Neural crest cell (in vitro differentiated cells): ENCODE measurements around the gene KCTD10. TPM values are rescaled to one million over a fixed set of nuclear protein-coding genes. Genes with fewer than 3 reads are reported as not detected.
"Not testable (repeated sequence)": the region's sequence is repeated elsewhere in the genome, so short reads cannot be mapped to it uniquely, and the experiment has no call there.

Experiments used
- DNase-seq: peaks from one replicate; pipeline ENCODE4 v3.0.0; 2021; ENCODE audit warnings: low read depth, mixed read lengths, low spot score
- H3K27ac Mint-ChIP-seq: one replicate; pipeline ENCODE4 v1.8.0; 2021; ENCODE audit warnings: mild to moderate bottlenecking, mixed read lengths; ENCODE audit not compliant: unreplicated experiment
- H3K27me3 Mint-ChIP-seq: 2 replicates; pipeline ENCODE4 v1.8.0; 2021; ENCODE audit warnings: low read depth, mild to moderate bottlenecking, mixed read lengths
- H3K36me3 Mint-ChIP-seq: 2 replicates; pipeline ENCODE4 v1.8.0; 2021; ENCODE audit warnings: low read depth, mild to moderate bottlenecking, mixed read lengths
- H3K4me1 Mint-ChIP-seq: 2 replicates; pipeline ENCODE4 v1.8.0; 2021; ENCODE audit warnings: mixed read lengths
- H3K4me3 Mint-ChIP-seq: one replicate; pipeline ENCODE4 v1.8.0; 2021; ENCODE audit warnings: mild to moderate bottlenecking, mixed read lengths
- H3K9me3 Mint-ChIP-seq: 2 replicates; pipeline ENCODE4 v1.8.0; 2021; ENCODE audit warnings: mixed read lengths
- CTCF ChIP-seq: fragments of 200-600 bp; sonication (generic); conservative IDR thresholded peaks from 2 replicates; pipeline ENCODE4 v1.5.0; 2021; ENCODE audit warnings: antibody characterized with exemption, mild to moderate bottlenecking
- total RNA-seq: library from RNA; stranded (reverse); gene quantifications from 2 replicates; pipeline ENCODE4 v1.2.1, GENCODE V29; 2021

Gene KCTD10
- total RNA-seq, 1 donor from 2014 or later: 66.4 TPM

- DNase-seq: no peak
- Mint-ChIP-seq H3K4me1 (no peaks in the 10 kb centered on the region), H3K4me3 (no peak overlapping the region), H3K27ac (no peak overlapping the region), H3K36me3 (no peaks in the 10 kb centered on the region), H3K27me3 (peaks cover 15% of the 10 kb centered on the region), H3K9me3 (no peaks in the 10 kb centered on the region)
- TF ChIP-seq CTCF: no peak
Observed at GRCh38 chr12:109418848-109419480, 58.1 kb downstream of the KCTD10 start.

GRCh38 chr12:109406147-109406546 is 71.0 kb downstream of the KCTD10 start:
- H3K36me3 Mint-ChIP-seq, DNase-seq, H3K4me1 Mint-ChIP-seq, H3K4me3 Mint-ChIP-seq, H3K9me3 Mint-ChIP-seq, H3K27ac Mint-ChIP-seq: not testable (repeated sequence)
- H3K27me3 Mint-ChIP-seq: peaks cover 49% of the 10 kb centered on the region

DNA sequence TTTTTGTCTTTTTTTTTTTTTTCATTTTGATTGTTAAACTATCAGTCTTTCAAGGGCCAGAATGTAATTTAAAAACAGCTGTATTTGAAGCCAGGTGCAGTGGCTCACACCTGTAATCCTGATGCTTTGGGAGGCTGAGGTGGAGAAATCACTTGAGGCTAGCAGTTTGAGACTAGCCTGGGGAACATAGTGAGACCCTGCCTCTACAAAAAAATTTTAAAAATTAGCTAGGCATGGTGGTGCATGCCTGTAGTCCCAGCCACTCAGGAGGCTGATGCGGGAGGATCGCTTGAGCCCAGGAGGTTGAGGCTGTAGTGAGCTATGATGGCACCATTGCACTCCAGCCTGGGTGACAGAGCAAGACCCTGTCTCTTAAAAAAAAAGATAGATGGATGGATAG is 72.3 kb downstream of the KCTD10 start:
- H3K4me1 Mint-ChIP-seq, H3K9me3 Mint-ChIP-seq, H3K36me3 Mint-ChIP-seq, H3K4me3 Mint-ChIP-seq, DNase-seq, H3K27ac Mint-ChIP-seq: not testable (repeated sequence)
- H3K27me3 Mint-ChIP-seq: peaks cover 56% of the 10 kb centered on the region

Other genes with a start within 250 kb of the KCTD10 start
- 1.3 and 1.7 TPM in 2 replicates for gene FOXN4, start 168.0 kb downstream of the KCTD10 start, total RNA-seq
- not detected in 2 replicates for gene MYO1H, start 129.4 kb downstream of the KCTD10 start, total RNA-seq
- gene UBE3B, start 334 bp upstream of the KCTD10 start, total RNA-seq: 35.9 and 38.7 TPM in 2 replicates
- gene MMAB, start 96.2 kb upstream of the KCTD10 start, total RNA-seq: 84.9 and 95.6 TPM in 2 replicates
- 59.3 and 63.9 TPM in 2 replicates for gene MVK, start 96.5 kb upstream of the KCTD10 start, total RNA-seq
- gene FAM222A, start 236.5 kb upstream of the KCTD10 start, total RNA-seq: 12.5 and 13.9 TPM in 2 replicates